A673 (cell line): ENCODE measurements around the gene ATP2B2. TPM values are rescaled to one million over a fixed set of nuclear protein-coding genes. Genes with fewer than 3 reads are reported as not detected.

Source experiments
- BruUV-seq: library from RNA; stranded (reverse); fragments of 400-500 nt; replicated peaks from 2 replicates; lab custom pipeline; 2021; lab: Mats Ljungman, UMichigan
- CTCF ChIA-PET: fragments of 300-600 bp; sonication (Branson Sonifier 250); formaldehyde crosslinking; loops from one replicate; lab custom pipeline; 2022; ENCODE audit warnings: antibody characterized with exemption; lab: Charles Lee
- POLR2A ChIA-PET: fragments of 300-600 bp; sonication (Branson Sonifier 250); formaldehyde crosslinking; loops from one replicate; lab custom pipeline; 2022; ENCODE audit warnings: antibody characterized with exemption; ENCODE audit not compliant: low non-redundant PET; lab: Charles Lee
- DNase-seq: peaks from one replicate; pipeline ENCODE4 v3.0.0-alpha.2; 2015; ENCODE audit warnings: low spot score
- H3K27ac ChIP-seq: fragments of 200-600 bp; sonication (generic); 2 replicates; pipeline ENCODE4 v1.5.1; 2016; ENCODE audit warnings: mixed run types, low read depth, mild to moderate bottlenecking, mixed read lengths, antibody characterized with exemption, low read length; ENCODE audit not compliant: poor library complexity, severe bottlenecking
- H3K27me3 ChIP-seq: fragments of 200-600 bp; sonication (generic); replicated peaks from 2 replicates; pipeline ENCODE4 v1.6.1; 2017; ENCODE audit warnings: mixed run types, low read depth, mild to moderate bottlenecking, mixed read lengths, antibody characterized with exemption, low read length; ENCODE audit not compliant: insufficient read depth, poor library complexity
- H3K36me3 ChIP-seq: fragments of 200-600 bp; sonication (generic); 2 replicates; pipeline ENCODE4 v1.6.1; 2016; ENCODE audit warnings: mixed run types, mild to moderate bottlenecking, mixed read lengths, antibody characterized with exemption, low read length; ENCODE audit not compliant: insufficient read depth, poor library complexity, severe bottlenecking
- H3K4me1 ChIP-seq: fragments of 200-600 bp; sonication (generic); 2 replicates; pipeline ENCODE4 v1.6.1; 2017; ENCODE audit warnings: mixed run types, mild to moderate bottlenecking, mixed read lengths, antibody characterized with exemption, low read length; ENCODE audit not compliant: insufficient read depth, poor library complexity, severe bottlenecking
- H3K4me3 ChIP-seq: fragments of 200-600 bp; sonication (generic); 2 replicates; pipeline ENCODE4 v1.5.1; 2016; ENCODE audit warnings: low read depth, mixed run types, mild to moderate bottlenecking, mixed read lengths, low read length; ENCODE audit not compliant: poor library complexity, severe bottlenecking
- H3K9me3 ChIP-seq: fragments of 200-600 bp; sonication (generic); 2 replicates; pipeline ENCODE4 v1.6.1; 2016; ENCODE audit warnings: mixed run types, low read depth, mild to moderate bottlenecking, mixed read lengths, antibody characterized with exemption, low read length; ENCODE audit not compliant: poor library complexity, severe bottlenecking
- EZH2 ChIP-seq: fragments of 200-600 bp; sonication (generic); IDR thresholded peaks from 2 replicates; pipeline ENCODE4 v1.6.1; 2017; ENCODE audit warnings: borderline replicate concordance, low read depth, mild to moderate bottlenecking, mixed read lengths, antibody characterized with exemption, low read length; ENCODE audit not compliant: poor library complexity, severe bottlenecking
- intact Hi-C: fragments of 100-400 bp; cut with micrococcal nuclease; formaldehyde crosslinking; loops from one replicate; pipeline ENCODE4 v1.10.0; 2022; ENCODE audit not compliant: unreplicated experiment
- total RNA-seq: library from RNA; stranded (reverse); gene quantifications from 2 replicates; pipeline ENCODE4 v1.2.3, GENCODE V29; 2021
- TF ChIP-seq, protein P1 (sequence below): fragments of 300-800, 200-600 bp; sonication (generic); conservative IDR thresholded peaks from 2 replicates; pipeline ENCODE4 v1.5.1; 2017; ENCODE audit warnings: low read depth, mild to moderate bottlenecking, antibody characterized with exemption, low read length, moderate library complexity, mixed read lengths

Gene ATP2B2
- total RNA-seq, 1 experiment from 2014 or later = 0.17 TPM

GRCh38 chr3:10397879-10398278, 107.5 kb downstream of the ATP2B2 start:
- ChIA-PET POLR2A (no interaction called here), CTCF (no interaction called here)
- H3K4me3 ChIP-seq = no peak overlapping the region
- TF ChIP-seq EZH2 = no peak
- TF ChIP-seq, protein P1, sequence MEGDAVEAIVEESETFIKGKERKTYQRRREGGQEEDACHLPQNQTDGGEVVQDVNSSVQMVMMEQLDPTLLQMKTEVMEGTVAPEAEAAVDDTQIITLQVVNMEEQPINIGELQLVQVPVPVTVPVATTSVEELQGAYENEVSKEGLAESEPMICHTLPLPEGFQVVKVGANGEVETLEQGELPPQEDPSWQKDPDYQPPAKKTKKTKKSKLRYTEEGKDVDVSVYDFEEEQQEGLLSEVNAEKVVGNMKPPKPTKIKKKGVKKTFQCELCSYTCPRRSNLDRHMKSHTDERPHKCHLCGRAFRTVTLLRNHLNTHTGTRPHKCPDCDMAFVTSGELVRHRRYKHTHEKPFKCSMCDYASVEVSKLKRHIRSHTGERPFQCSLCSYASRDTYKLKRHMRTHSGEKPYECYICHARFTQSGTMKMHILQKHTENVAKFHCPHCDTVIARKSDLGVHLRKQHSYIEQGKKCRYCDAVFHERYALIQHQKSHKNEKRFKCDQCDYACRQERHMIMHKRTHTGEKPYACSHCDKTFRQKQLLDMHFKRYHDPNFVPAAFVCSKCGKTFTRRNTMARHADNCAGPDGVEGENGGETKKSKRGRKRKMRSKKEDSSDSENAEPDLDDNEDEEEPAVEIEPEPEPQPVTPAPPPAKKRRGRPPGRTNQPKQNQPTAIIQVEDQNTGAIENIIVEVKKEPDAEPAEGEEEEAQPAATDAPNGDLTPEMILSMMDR = no peak
- no peak for DNase-seq
- no peaks in the 10 kb centered on the region for H3K36me3 ChIP-seq
- intact Hi-C loops = no loop called here
- no peak overlapping the region for H3K27ac ChIP-seq
- no peaks in the 10 kb centered on the region for H3K9me3 ChIP-seq
- BruUV-seq = no TSS peak
- H3K4me1 ChIP-seq = no peaks in the 10 kb centered on the region
- H3K27me3 ChIP-seq = no peaks in the 10 kb centered on the region

DNA sequence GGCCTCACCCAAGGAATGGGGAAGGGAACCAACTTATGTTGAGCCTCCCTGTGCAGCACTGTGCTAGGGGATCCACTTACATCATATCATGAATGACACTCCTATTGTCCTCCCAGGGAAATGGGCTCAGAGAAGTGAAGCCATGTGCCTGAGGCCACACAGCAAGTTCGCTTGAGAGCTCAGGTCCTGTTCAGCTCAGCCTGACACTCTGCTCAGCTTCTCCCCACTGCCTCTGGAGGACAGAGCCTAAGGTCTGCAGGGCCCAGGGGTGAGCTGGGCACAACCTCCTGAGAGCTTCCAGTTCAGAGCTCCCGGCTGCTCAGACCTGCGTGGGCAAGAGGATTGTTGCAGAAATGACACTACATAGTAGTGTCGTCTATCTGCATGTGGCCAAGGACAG, 108.5 kb downstream of the ATP2B2 start:
- H3K9me3 ChIP-seq = no peaks in the 10 kb centered on the region
- DNase-seq = no peak
- H3K36me3 ChIP-seq = no peaks in the 10 kb centered on the region
- no TSS peak for BruUV-seq
- H3K27me3 ChIP-seq = no peaks in the 10 kb centered on the region
- no peak overlapping the region for H3K4me3 ChIP-seq
- intact Hi-C loops = no loop called here
- POLR2A ChIA-PET = no interaction called here
- no peak for TF ChIP-seq EZH2
- TF ChIP-seq, protein P1 = no peak
- H3K4me1 ChIP-seq = no peaks in the 10 kb centered on the region
- CTCF ChIA-PET = no interaction called here
- no peak overlapping the region for H3K27ac ChIP-seq

GRCh38 chr3:10396083-10396482, 109.3 kb downstream of the ATP2B2 start:
- Histone ChIP-seq H3K36me3 (no peaks in the 10 kb centered on the region), H3K4me3 (no peak overlapping the region), H3K27ac (no peak overlapping the region), H3K9me3 (no peaks in the 10 kb centered on the region), H3K4me1 (no peaks in the 10 kb centered on the region), H3K27me3 (no peaks in the 10 kb centered on the region)
- ChIA-PET CTCF (no interaction called here), POLR2A (no interaction called here)
- no TSS peak for BruUV-seq
- TF ChIP-seq, protein P1 = no peak
- intact Hi-C loops = no loop called here
- no peak for DNase-seq
